CD14-positive monocyte (primary cell): ENCODE data around the gene USHBP1. TPM values are rescaled to one million over a fixed set of nuclear protein-coding genes. Genes with fewer than 3 reads are reported as not detected.

Experiments used
- DNase-seq, 3 donors: peaks; one replicate each; pipeline ENCODE4 v3.0.0-alpha.2; 2011 to 2022
- H2AFZ ChIP-seq: 2 replicates; pipeline ENCODE4 v1.6.0; 2012; ENCODE audit warnings: mild to moderate bottlenecking, low read depth, low read length, inconsistent platforms; ENCODE audit not compliant: insufficient read depth, poor library complexity, severe bottlenecking
- H3K27ac ChIP-seq, 2 donors: 1 replicate in 1 of 2; 2 replicates in 1 of 2; pipeline ENCODE4 v1.5.1; 2012 to 2013; ENCODE audit warnings: low read length in 2 of 2, control low read depth in 1 of 2, inconsistent platforms in 1 of 2, low read depth in 1 of 2, mild to moderate bottlenecking in 1 of 2
- H3K27me3 ChIP-seq, 2 donors: one replicate each; pipeline versions ENCODE4 v1.6.0 to v1.6.1; 2011 to 2013; ENCODE audit warnings: low read length in 2 of 2; ENCODE audit not compliant: control insufficient read depth in 2 of 2, insufficient read depth in 2 of 2
- H3K36me3 ChIP-seq, 2 donors: replicated peaks in 1 of 2; 1 replicate in 1 of 2; 2 replicates in 1 of 2; pipeline versions ENCODE4 v1.5.1 to v1.6.1; 2012 to 2013; ENCODE audit warnings: low read length in 2 of 2, control low read depth in 1 of 2, inconsistent platforms in 1 of 2, mild to moderate bottlenecking in 1 of 2; ENCODE audit not compliant: insufficient read depth in 2 of 2, control insufficient read depth in 1 of 2
- H3K4me1 ChIP-seq, 2 donors: 1 replicate in 1 of 2; 2 replicates in 1 of 2; pipeline versions ENCODE4 v1.5.1 to v1.6.1; 2012 to 2013; ENCODE audit warnings: low read length in 2 of 2, control low read depth in 1 of 2, inconsistent platforms in 1 of 2, mild to moderate bottlenecking in 1 of 2, moderate library complexity in 1 of 2; ENCODE audit not compliant: insufficient read depth in 2 of 2, control insufficient read depth in 1 of 2
- H3K4me2 ChIP-seq: replicated peaks from 2 replicates; pipeline ENCODE3; 2012; ENCODE audit warnings: low read length, moderate library complexity, mild to moderate bottlenecking; ENCODE audit not compliant: poor library complexity, severe bottlenecking; ENCODE audit errors: extremely low read depth
- H3K4me3 ChIP-seq, 3 experiments: fragments of 200-600 bp in 1 of 3; sonication (generic) in 1 of 3; replicated peaks in 1 of 3; 1 replicate in 2 of 3; 2 replicates in 1 of 3; pipeline ENCODE4 v1.5.1; 2011 to 2013; ENCODE audit warnings: low read length in 3 of 3, mild to moderate bottlenecking in 3 of 3, control low read depth in 2 of 3, low read depth in 2 of 3, inconsistent platforms in 1 of 3, moderate library complexity in 1 of 3
- H3K79me2 ChIP-seq: 2 replicates; pipeline ENCODE4 v1.6.0; 2012; ENCODE audit warnings: mild to moderate bottlenecking, control low read depth, inconsistent platforms, low read length, moderate library complexity; ENCODE audit not compliant: insufficient read depth
- H3K9ac ChIP-seq: 2 replicates; pipeline ENCODE4 v1.6.0; 2017; ENCODE audit warnings: low read length, mild to moderate bottlenecking; ENCODE audit not compliant: insufficient read depth, poor library complexity, severe bottlenecking
- H3K9me3 ChIP-seq, 2 donors: replicated peaks in 1 of 2; 1 replicate in 1 of 2; 2 replicates in 1 of 2; pipeline versions ENCODE4 v1.5.1 to v1.6.1; 2012 to 2013; ENCODE audit warnings: low read length in 2 of 2, control low read depth in 1 of 2; ENCODE audit not compliant: control insufficient read depth in 1 of 2, insufficient read depth in 1 of 2
- H4K20me1 ChIP-seq: 2 replicates; pipeline ENCODE4 v1.6.0; 2012; ENCODE audit warnings: mild to moderate bottlenecking, low read length, control low read depth, moderate library complexity; ENCODE audit not compliant: insufficient read depth
- H3K27ac Mint-ChIP-seq, 7 donors: one replicate each; pipeline ENCODE4 v1.8.0; 2020; ENCODE audit warnings: mild to moderate bottlenecking in 7 of 7, mixed read lengths in 7 of 7, moderate library complexity in 6 of 7, inconsistent platforms in 2 of 7
- H3K27me3 Mint-ChIP-seq, 3 donors: one replicate each; pipeline ENCODE4 v1.8.0; 2021 to 2022; ENCODE audit warnings: low read depth in 3 of 3, mild to moderate bottlenecking in 3 of 3, mixed read lengths in 3 of 3, moderate library complexity in 3 of 3, inconsistent platforms in 1 of 3
- H3K36me3 Mint-ChIP-seq, 2 donors: one replicate each; pipeline ENCODE4 v1.8.0; 2020; ENCODE audit warnings: mixed read lengths in 2 of 2, inconsistent platforms in 1 of 2, mild to moderate bottlenecking in 1 of 2
- H3K4me1 Mint-ChIP-seq: one replicate; pipeline ENCODE4 v1.8.0; 2020; ENCODE audit warnings: mild to moderate bottlenecking, mixed read lengths
- H3K4me3 Mint-ChIP-seq, 2 donors: one replicate each; pipeline ENCODE4 v1.8.0; 2020; ENCODE audit warnings: mild to moderate bottlenecking in 2 of 2, mixed read lengths in 2 of 2, moderate library complexity in 1 of 2
- H3K9me3 Mint-ChIP-seq, 7 donors: one replicate each; pipeline ENCODE4 v1.8.0; 2020 to 2022; ENCODE audit warnings: mixed read lengths in 7 of 7, mild to moderate bottlenecking in 6 of 7, moderate library complexity in 6 of 7, inconsistent platforms in 2 of 7
- CTCF ChIP-seq: fragments of 200-600 bp; IDR thresholded peaks from one replicate; pipeline ENCODE4 v1.8.0; 2022; ENCODE audit warnings: antibody characterized with exemption, mild to moderate bottlenecking
- WGBS: methylation state at CpG from one replicate; pipeline ENCODE4 v1.1.5; 2013; ENCODE audit warnings: missing lambda C conversion rate; ENCODE audit not compliant: insufficient coverage; 5-methylcytosine and 5-hydroxymethylcytosine counted together
- intact Hi-C, 2 donors: fragments of 100-400 bp; cut with micrococcal nuclease; formaldehyde crosslinking; loops; one replicate each; pipeline versions ENCODE4 v1.15.0 to v1.15.1; 2023
- polyA plus RNA-seq, 3 donors: library from polyadenylated mRNA; depleted of rRNA in 1 of 3; unstranded in 2 of 3; stranded (reverse) in 1 of 3; fragments of 300-500 nt in 2 of 3; fragments of >200 nt in 1 of 3; fragmentation: Illumina TruSeq in 2 of 3; gene quantifications; 1 replicate in 2 of 3; 2 replicates in 1 of 3; pipeline ENCODE4 v1.2.3, GENCODE V29; 2012 to 2021

USHBP1 gene
- polyA plus RNA-seq, 3 donors, result not detected

- Mint-ChIP-seq H3K27me3 (peaks cover 0 to 5% (median 2%) of the 10 kb centered on the region in 3 donors), H3K27ac (peak overlapping the region; percentile 82 to 93 (median 88)), H3K4me3 (peak overlapping the region; percentile 87 to 90), H3K9me3 (peaks cover 0 to 3% (median 0%) of the 10 kb centered on the region in 7 donors), H3K4me1 (peaks cover 22% of the 10 kb centered on the region), H3K36me3 (peaks cover 8 to 30% of the 10 kb centered on the region in 2 donors)
- Histone ChIP-seq H3K27ac (peak overlapping the region in 1 of 2 donors; percentile 64), H3K36me3 (peaks cover 15 to 16% of the 10 kb centered on the region in 2 donors), H3K9ac (peak overlapping the region; percentile 24), H3K27me3 (no peaks in the 10 kb centered on the region), H3K4me1 (peaks cover 16 to 17% of the 10 kb centered on the region in 2 donors), H3K4me3 (peak overlapping the region in 2 of 3 experiments; percentile 7 to 98), H3K4me2 (peak overlapping the region; percentile 93), H4K20me1 (no peaks in the 10 kb centered on the region), H2AFZ (no peak overlapping the region), H3K79me2 (peaks cover 17% of the 10 kb centered on the region), H3K9me3 (no peaks in the 10 kb centered on the region)
- no peak for DNase-seq
- TF ChIP-seq CTCF, result no peak
- intact Hi-C loops, result loop anchor here in 1 of 2 donors (2.0 to 10.0 kb wide), 2 partner anchors 38 to 588 kb away; partner anchors contain the start of genes MRPL34 and RPL18A
- 0% methylated on average over 2 of the region's 12 CpGs for WGBS
These were observed 2.0 kb upstream of the USHBP1 start for GRCh38 chr19:17266589-17266974.

- H3K36me3 Mint-ChIP-seq, result peaks cover 2 to 25% of the 10 kb centered on the region in 2 donors
- no peaks in the 10 kb centered on the region for H4K20me1 ChIP-seq
- no peak overlapping the region for H3K9ac ChIP-seq
- no peaks in the 10 kb centered on the region for H3K9me3 ChIP-seq
- peaks cover 17% of the 10 kb centered on the region for H3K79me2 ChIP-seq
- H3K4me1 ChIP-seq, result peaks cover 16 to 17% of the 10 kb centered on the region in 2 donors
- no peak overlapping the region for H3K4me3 ChIP-seq
- no peak for TF ChIP-seq CTCF
- WGBS, result 100% methylated on average over 1 of the region's 7 CpGs
- peaks cover 0 to 3% (median 0%) of the 10 kb centered on the region in 7 donors for H3K9me3 Mint-ChIP-seq
- peak overlapping the region in 2 of 7 donors; percentile 8 to 49 for H3K27ac Mint-ChIP-seq
- no peak overlapping the region for H3K4me3 Mint-ChIP-seq
- intact Hi-C loops, result loop anchor here in 1 of 2 donors (2.0 to 10.0 kb wide), 2 partner anchors 39 to 589 kb away; partner anchors contain the start of genes MRPL34 and RPL18A
- H3K4me2 ChIP-seq, result peak overlapping the region; percentile 93
- H3K27me3 Mint-ChIP-seq, result peaks cover 0 to 5% (median 2%) of the 10 kb centered on the region in 3 donors
- no peak overlapping the region for H3K27ac ChIP-seq
- H3K27me3 ChIP-seq, result no peaks in the 10 kb centered on the region
- no peak overlapping the region for H2AFZ ChIP-seq
- DNase-seq, result no peak
- peaks cover 22% of the 10 kb centered on the region for H3K4me1 Mint-ChIP-seq
- H3K36me3 ChIP-seq, result peaks cover 9 to 10% of the 10 kb centered on the region in 2 donors
These were observed 1.5 kb upstream of the USHBP1 start for GRCh38 chr19:17266026-17266425.
